Measurements from ENCODE around the gene PAK1. TPM values are rescaled to one million over a fixed set of nuclear protein-coding genes. Genes with fewer than 3 reads are reported as not detected.
"Not testable (repeated sequence)": the region's sequence is repeated elsewhere in the genome, so short reads cannot be mapped to it uniquely, and the experiment has no call there.

Gene PAK1
- total and polyA plus RNA-seq, 2 of the 4 experiments (the other 2 are of a cell fraction) = 34.3 to 60.6 TPM

DNA sequence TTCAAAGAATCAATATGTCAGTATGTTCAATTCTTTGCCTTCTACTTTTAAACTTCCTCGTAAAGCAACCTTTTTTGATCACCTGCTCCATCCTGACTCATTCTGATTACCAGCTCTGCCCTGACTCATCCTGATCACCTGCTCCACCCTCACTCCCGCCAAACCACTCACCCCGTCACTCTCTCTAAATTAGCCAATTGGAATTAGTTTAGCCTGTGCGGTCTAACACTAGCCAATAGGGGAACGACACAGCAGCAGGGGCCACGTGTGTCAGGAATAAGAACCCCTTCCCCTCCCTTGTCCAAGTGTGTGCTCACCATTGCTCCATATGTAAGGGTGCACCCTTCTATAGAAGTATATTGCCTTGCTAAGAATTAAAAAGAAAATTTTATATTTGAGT lies 173.9 kb downstream of the PAK1 start:
- H4K91ac ChIP-seq (ENCODE audit: insufficient read depth, low read depth, low read length); H3K9me3 ChIP-seq (ENCODE audit: control insufficient read depth, insufficient read depth, low read length); H2BK15ac ChIP-seq (ENCODE audit: low read depth, low read length); H3K27me3 ChIP-seq (ENCODE audit: control insufficient read depth, insufficient read depth, low read length); CTCF ChIA-PET; H3K18ac ChIP-seq (ENCODE audit: low read depth, low read length); H3K23ac ChIP-seq (ENCODE audit: low read depth, low read length); H3K4ac ChIP-seq (ENCODE audit: low read depth, low read length); dilution Hi-C loops (cut with HindIII; ENCODE audit: low sequenced_read_pairs, unreplicated experiment); H2AFZ ChIP-seq (replicated peaks; ENCODE audit: low read length, poor library complexity); H3K27ac ChIP-seq (ENCODE audit: insufficient read depth, low read length); H3K9me1 ChIP-seq (ENCODE audit: insufficient read depth, low read length); H4K5ac ChIP-seq (ENCODE audit: low read depth, low read length); ATAC-seq (ENCODE audit: low read depth); H2AK5ac ChIP-seq (ENCODE audit: low read depth, low read length); intact Hi-C loops (cut with micrococcal nuclease); H3K79me1 ChIP-seq (ENCODE audit: low read depth in 1 of 2, low read length in 2 of 2); DNase-seq; H3K56ac ChIP-seq (ENCODE audit: extremely low read depth, insufficient read depth, low read length); H2BK5ac ChIP-seq (ENCODE audit: low read depth, low read length, poor library complexity, severe bottlenecking); H3K4me1 ChIP-seq (ENCODE audit: control insufficient read depth, insufficient read depth, low read length); H3K9ac ChIP-seq (ENCODE audit: low read depth, low read length); H2BK20ac ChIP-seq (ENCODE audit: low read depth, low read length); in situ Hi-C loops (cut with MboI; ENCODE audit: low sequenced_read_pairs); H2BK120ac ChIP-seq (ENCODE audit: low read depth, low read length); H3K4me3 ChIP-seq (ENCODE audit: insufficient read depth, low read depth, low read length); H3K4me2 ChIP-seq (ENCODE audit: low read depth, low read length); H3K36me3 ChIP-seq (ENCODE audit: control insufficient read depth, insufficient read depth, low read length); H3K14ac ChIP-seq (replicated peaks; ENCODE audit: low read depth, low read length); H4K20me1 ChIP-seq (ENCODE audit: insufficient read depth, low read length); H4K8ac ChIP-seq (ENCODE audit: low read depth in 2 of 2, low read length in 2 of 2); H2AK9ac ChIP-seq (replicated peaks; ENCODE audit: low read depth, low read length, poor library complexity); BruUV-seq (replicated peaks); POLR2A ChIA-PET (ENCODE audit: unreplicated experiment): not testable (repeated sequence)
- WGBS, 2 experiments (ENCODE audit: extremely low coverage in 2 of 2, insufficient read length in 1 of 2) = no CpG with 5 or more reads among the region's 6 CpGs

All from IMR-90 (cell line).